Stimulated activated CD8-positive, alpha-beta memory T cell treated with anti-CD3 and anti-CD28 coated beads, Interleukin-15, amount 100 ng/mL, for 24 hours (primary cell): Measurements from ENCODE around the gene MTMR10.

Experiments
- DNase-seq: peaks from one replicate; pipeline ENCODE4 v3.0.0-alpha.2; 2020; ENCODE audit warnings: low read depth

MTMR10 gene

DNA sequence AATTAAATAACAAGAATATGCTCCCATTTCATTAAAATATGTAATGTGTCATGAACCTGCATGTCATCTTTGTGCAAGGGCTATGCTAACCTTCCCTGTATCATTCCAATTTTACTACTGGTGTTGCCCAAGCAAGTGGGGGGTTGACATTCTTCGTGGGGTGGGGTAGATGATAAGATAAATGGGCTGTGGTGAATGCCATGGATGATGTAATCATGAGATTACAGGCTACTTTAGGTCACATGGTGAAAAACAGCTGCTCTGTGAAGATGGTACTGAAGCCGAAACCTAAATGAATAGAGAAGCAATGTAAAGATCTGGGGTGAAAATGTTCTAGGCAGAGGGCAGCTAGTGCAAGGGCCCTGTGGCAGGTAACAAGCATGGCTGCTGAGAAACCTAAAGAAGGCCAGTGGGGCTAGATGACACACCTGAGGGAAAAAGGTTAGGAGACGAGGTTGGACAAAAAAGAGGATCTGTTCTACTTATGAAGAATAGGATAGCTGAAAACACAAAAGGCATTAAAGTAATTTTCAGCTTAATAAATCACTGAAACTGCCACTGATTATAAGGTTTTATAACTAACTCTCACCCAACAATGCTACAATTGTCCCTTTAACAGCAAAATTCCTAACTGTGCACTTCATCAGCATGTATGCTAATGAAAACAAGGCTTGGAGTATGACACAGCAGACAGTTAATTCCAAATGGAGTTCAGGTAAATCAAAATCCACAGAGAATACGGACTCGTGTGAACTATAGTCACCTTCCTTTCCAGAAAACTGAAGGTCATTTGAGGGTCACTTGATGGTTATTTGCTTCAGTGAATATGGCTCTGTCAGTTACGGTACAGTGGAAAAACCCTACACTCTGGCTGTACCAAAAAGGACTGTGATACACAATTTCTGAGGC lies 35.0 kb downstream of the MTMR10 start:
- no peak for DNase-seq

DNA sequence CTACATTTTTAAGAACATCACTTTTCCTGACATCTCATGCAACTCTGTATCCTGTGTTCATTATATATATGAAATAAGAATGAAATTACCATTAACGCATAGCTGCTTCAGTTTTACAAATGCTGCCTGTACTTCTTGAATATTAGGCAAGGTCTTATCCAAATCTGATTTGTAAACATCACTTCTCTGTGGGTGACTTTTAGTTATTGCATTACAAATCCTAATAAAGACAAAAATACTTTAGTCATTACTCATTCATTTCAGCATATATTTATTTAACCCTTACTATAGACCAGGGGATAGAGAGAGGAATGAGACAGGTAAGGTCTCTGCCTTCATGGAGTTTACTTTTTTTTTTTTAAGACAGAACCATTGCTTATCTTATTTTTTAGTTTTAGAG lies 36.8 kb downstream of the MTMR10 start:
- DNase-seq, result no peak

- DNase-seq, result no peak
Measured at GRCh38 chr15:30953731-30954378, 37.6 kb downstream of the MTMR10 start.

- DNase-seq, result no peak
Measured at GRCh38 chr15:30953183-30953582, 38.2 kb downstream of the MTMR10 start.

DNA sequence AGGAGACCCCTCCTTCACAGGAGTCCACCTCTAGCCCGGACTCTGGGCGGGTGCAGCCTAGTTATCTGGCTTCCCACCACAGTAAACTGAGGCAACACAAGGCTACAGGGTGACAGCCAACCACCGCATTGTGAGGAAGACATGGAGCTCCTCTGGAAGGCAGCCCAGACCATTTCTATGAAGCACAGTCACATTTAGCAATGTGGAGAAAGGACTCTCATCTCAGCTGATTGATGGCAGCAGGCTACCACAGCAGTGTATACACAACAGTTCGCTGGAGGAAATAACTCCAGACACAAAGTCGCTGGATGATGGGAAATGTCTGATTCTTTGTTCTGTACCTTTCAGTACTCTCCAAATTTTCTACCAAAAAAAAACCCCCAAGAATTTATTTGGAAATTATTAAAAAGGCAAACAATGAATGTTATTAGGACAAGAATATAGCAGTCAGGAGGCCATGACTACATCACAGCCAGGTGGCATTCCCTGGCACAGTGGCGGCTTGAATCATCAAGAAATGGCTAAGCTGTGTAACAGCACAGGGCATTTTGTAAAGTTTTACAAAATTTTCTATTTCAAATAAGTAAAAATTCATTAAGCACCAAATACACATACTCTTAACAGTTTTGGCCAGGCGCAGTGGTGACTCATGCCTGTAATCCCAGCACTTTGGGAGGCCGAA lies 47.6 kb downstream of the MTMR10 start:
- no peak for DNase-seq

- no peak for DNase-seq
Measured at GRCh38 chr15:30941520-30941919, 49.9 kb downstream of the MTMR10 start.

DNA sequence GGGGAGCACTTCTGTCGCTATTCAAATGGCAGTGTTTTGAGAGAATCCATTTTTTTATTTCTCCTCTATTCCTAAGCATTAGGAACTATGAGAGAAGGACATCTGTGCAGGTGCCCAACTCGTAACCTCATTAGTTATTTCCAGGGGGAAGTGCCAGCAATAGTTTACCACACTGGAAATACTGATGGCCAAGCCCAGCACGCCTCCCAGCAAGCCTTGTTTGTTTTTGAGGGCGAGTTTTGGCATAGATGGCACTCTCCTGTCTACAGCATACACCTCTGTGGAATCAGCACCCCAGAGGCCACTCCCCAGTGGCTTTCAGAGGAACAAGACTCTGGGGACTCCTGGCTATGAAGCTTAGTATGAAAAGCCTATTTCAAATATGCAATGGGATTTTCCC lies 51.1 kb downstream of the MTMR10 start:
- no peak for DNase-seq

DNA sequence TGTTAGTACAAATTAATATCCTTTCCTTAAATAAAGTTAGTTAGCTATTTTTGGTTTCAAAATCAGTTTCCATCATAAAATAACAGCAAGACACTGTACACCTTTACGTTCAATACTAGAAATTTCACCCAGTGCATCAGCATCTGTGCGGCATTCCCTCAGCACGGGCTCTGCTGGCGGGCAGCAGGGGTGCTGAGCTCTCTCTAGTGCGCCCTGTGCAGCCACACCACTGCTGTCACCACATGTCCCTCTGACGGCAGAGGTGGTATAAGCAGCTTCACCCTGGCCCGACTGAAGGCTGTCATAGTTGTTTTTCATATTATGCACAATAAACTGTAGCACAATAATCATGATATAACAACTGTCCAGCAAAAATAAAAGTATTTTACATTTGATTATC lies 52.3 kb downstream of the MTMR10 start:
- DNase-seq, result no peak

- DNase-seq, result no peak
Measured at GRCh38 chr15:30933293-30933692, 58.1 kb downstream of the MTMR10 start.

DNA sequence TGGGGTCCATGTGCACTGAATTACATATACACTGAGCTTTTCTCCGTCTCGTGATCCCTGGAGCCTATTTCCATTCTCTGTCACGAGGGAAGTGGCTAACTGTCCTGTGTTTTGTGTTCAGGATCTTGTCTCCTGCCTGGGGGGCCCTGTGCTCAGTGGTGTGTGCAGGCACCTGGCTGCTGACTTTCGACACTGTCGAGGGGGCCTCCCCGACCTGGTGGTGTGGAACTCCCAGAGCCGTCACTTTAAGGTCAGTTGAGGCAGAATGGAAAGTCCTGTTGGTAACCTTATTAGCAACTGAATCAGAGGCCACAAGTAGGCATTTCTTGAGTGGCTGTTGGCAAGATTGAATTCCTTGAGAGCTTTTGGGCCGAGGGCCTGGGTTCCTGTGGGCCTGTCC lies 61.0 kb downstream of the MTMR10 start:
- DNase-seq, result no peak

- no peak for DNase-seq
Measured at GRCh38 chr15:30929982-30930381, 61.4 kb downstream of the MTMR10 start.

- no peak for DNase-seq
Measured at GRCh38 chr15:30929064-30929669, 62.3 kb downstream of the MTMR10 start.

GRCh38 chr15:30928076-30928475 lies 63.4 kb downstream of the MTMR10 start:
- DNase-seq, result no peak

DNA sequence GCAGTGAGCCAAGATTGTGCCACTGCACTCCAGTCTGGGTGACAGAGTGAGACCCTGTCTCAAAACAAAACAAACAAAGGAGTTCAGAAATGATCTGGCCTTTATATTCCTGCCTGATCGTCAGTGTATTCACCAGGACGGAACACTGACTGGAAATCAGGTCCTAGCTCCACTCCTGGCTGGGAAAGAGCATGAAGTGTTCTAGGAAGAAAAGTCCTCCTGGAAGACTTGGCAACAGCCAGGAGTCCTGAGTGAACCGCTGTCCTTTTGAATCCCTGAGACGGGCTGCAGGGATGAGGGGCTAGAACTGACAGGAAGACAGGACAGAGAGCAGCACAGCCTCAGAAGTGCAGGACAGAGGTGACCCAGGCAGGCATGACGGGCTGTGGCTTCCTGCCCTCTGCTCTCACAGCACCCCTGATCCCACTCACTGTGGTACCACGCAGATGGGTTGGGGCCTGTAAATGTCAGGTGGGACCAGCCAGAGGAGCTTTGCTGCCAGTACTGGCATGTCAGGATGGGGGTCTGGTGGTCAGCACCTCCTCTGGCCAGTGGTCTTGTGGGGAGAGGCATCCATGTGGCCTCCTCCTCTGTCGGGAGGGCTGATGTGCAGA lies 64.2 kb downstream of the MTMR10 start:
- no peak for DNase-seq

GRCh38 chr15:30926161-30926560 lies 65.3 kb downstream of the MTMR10 start:
- DNase-seq, result no peak

DNA sequence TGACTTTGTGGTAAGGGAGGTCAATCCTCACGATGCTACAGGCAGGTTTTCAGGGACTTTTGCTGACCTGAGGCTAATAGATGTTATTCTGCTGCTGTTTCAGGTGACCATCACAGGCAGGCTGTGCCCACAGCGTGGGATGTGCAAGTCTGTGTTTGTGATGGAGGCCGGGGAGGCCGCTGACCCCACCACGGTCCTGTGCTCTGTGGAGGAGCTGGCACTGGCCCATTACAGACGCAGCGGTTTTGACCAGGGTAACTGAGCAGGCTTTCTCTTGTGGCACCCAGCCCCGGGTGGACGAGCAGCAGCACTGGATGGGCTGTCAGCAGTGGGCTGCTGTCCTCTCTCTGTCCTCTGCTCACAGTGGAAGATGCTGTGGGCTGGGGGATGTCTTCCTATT lies 65.7 kb downstream of the MTMR10 start:
- no peak for DNase-seq

- DNase-seq, result no peak
Measured at GRCh38 chr15:30924353-30924752, 67.1 kb downstream of the MTMR10 start.

DNA sequence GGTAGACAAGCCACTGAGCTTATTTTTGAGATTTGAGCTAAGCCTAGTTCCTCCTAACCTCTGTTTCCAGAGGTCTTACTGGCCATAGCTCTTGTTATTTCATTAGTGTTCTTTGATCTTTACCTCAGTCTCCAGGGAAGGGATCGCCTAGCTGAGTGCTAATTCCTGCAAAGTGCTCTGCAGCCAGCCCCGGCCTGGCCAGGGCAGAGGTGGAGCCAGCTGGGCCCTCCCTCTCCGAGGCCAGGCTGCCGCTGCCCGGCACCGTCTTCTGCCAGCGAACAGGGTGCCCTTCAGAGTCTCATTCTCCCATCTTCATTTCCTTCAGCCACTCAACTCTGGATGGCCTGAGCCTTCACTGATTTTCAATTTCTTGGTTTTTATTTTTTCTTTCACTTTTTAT lies 68.0 kb downstream of the MTMR10 start:
- DNase-seq, result no peak

DNA sequence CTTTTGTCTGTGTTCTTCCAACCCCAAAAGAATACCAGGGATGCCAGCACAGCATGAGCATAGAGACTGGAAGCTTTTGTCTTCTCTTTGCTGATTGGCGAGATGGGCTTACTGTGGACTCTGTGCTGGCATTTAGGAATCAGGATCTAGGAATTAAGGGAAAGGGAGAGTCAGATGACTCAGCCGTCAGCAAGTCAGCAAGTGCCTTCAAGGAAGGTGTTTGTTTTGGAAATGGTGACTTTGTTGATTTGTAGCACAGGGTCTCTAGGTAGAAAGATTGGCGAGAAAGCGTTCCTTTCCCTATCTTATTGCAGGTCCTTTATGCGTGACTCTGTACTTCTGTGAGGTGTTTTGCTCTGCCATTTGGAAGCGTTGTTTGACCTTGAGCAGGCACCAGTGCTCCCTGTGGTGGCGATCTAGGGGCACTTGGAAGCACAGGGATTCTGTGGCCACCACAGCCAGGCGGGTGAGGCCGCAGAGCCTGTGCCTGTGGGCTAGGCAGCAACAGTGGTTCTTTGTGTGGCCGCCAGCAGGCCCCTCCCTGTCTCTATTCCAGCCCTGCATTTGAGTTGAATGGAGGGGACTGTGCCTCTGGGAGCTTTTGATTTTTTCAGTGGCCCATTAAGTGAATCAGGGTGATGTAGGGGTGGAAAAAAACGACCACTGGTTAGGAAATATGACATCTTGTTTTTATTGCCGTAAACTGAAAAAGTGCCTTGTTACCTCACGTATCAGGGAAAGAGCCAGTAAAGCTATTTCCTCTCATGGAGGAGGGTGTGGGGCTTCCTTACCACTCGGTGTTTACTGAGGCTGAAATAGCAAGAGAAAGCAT lies 68.7 kb downstream of the MTMR10 start:
- DNase-seq, result no peak

GRCh38 chr15:30921781-30922479 lies 69.5 kb downstream of the MTMR10 start:
- no peak for DNase-seq

GRCh38 chr15:30921106-30921505 lies 70.3 kb downstream of the MTMR10 start:
- DNase-seq, result no peak
